Vagina (tissue), 2 donors: Measurements from ENCODE around the gene MCF2L.

ENCODE experiments used
- CTCF ChIP-seq, 3 experiments: fragments of 450-650 bp in 2 of 3; fragments of 200-600 bp in 1 of 3; sonication (generic) in 1 of 3; IDR thresholded peaks; one replicate each; pipeline ENCODE4 v1.5.1; 2017 to 2019; ENCODE audit warnings: antibody characterized with exemption in 3 of 3, mild to moderate bottlenecking in 2 of 3, moderate library complexity in 2 of 3
- POLR2A ChIP-seq, 2 donors: fragments of 450-650 bp; IDR thresholded peaks; one replicate each; pipeline ENCODE4 v1.6.1; 2017; ENCODE audit warnings: antibody characterized with exemption in 2 of 2, mild to moderate bottlenecking in 2 of 2, moderate library complexity in 2 of 2
- POLR2AphosphoS5 ChIP-seq, 2 donors: sonication (generic); formaldehyde crosslinking; IDR thresholded peaks; one replicate each; pipeline ENCODE4 v1.9.0; 2017; ENCODE audit warnings: antibody characterized with exemption in 2 of 2, mild to moderate bottlenecking in 2 of 2, low read depth in 1 of 2; ENCODE audit not compliant: insufficient read depth in 1 of 2

- TF ChIP-seq CTCF (IDR thresholded peaks at IDR 0.05) = no peak
- no peak for TF ChIP-seq POLR2AphosphoS5 (IDR thresholded peaks at IDR 0.05; ENCODE audit: insufficient read depth in 1 of 2, low read depth in 1 of 2)
- TF ChIP-seq POLR2A (IDR thresholded peaks at IDR 0.05) = no peak
These were observed 38.8 kb upstream of the MCF2L start for GRCh38 chr13:112930192-112930591.
